Esophagus muscularis mucosa (tissue), 4 donors: ENCODE results near the gene C17orf67.

ENCODE experiments used
- EP300 ChIP-seq: sonication (generic); formaldehyde crosslinking; IDR thresholded peaks from one replicate; pipeline ENCODE4 v1.6.1; 2017; ENCODE audit warnings: antibody characterized with exemption
- POLR2A ChIP-seq: fragments of 450-650 bp; IDR thresholded peaks from one replicate; pipeline ENCODE4 v1.6.1; 2017; ENCODE audit warnings: antibody characterized with exemption, moderate library complexity, mild to moderate bottlenecking, low read depth
- TF ChIP-seq, protein P1 (sequence below), 3 experiments: fragments of 200-600 bp in 2 of 3; fragments of 450-650 bp in 1 of 3; sonication (generic) in 2 of 3; IDR thresholded peaks; one replicate each; pipeline ENCODE4 v1.5.1; 2017 to 2019; ENCODE audit warnings: antibody characterized with exemption in 3 of 3, mild to moderate bottlenecking in 2 of 3, moderate library complexity in 1 of 3

DNA sequence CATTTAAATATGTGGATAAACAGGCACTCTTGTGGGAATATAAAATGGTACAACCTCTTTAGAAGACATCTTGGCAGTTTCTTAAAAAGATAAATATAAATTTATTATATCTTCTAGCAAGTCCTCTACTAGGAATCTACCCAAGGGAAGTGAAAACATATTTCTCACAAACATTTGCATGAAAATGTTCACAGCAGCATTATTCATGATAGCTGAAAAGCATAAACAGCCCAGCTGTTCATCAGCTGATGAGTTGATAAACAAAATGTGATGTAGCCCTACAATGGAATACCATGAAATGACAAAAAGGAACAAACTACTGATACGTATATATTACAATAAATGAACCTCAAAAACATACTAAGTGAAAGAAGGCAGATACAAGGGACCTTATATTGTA is 12.2 kb upstream of the C17orf67 start:
- TF ChIP-seq, protein P1, sequence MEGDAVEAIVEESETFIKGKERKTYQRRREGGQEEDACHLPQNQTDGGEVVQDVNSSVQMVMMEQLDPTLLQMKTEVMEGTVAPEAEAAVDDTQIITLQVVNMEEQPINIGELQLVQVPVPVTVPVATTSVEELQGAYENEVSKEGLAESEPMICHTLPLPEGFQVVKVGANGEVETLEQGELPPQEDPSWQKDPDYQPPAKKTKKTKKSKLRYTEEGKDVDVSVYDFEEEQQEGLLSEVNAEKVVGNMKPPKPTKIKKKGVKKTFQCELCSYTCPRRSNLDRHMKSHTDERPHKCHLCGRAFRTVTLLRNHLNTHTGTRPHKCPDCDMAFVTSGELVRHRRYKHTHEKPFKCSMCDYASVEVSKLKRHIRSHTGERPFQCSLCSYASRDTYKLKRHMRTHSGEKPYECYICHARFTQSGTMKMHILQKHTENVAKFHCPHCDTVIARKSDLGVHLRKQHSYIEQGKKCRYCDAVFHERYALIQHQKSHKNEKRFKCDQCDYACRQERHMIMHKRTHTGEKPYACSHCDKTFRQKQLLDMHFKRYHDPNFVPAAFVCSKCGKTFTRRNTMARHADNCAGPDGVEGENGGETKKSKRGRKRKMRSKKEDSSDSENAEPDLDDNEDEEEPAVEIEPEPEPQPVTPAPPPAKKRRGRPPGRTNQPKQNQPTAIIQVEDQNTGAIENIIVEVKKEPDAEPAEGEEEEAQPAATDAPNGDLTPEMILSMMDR (IDR thresholded peaks at IDR 0.05): no peak
- TF ChIP-seq EP300 (no peak), POLR2A (no peak)
